GM20000 (cell line): ENCODE measurements around the gene LHFPL6.

Source experiments
- DNase-seq: peaks from one replicate; pipeline ENCODE4 v3.0.0; 2012; ENCODE audit warnings: low spot score
- CTCF ChIP-seq: IDR thresholded peaks from 2 replicates; pipeline ENCODE4 v1.5.1; 2012; ENCODE audit warnings: mild to moderate bottlenecking, control low read depth; ENCODE audit errors: extremely low read depth, missing control alignments

Gene LHFPL6

GRCh38 chr13:39596685-39597084 lies 6.3 kb downstream of the LHFPL6 start:
- no peak for TF ChIP-seq CTCF
- DNase-seq, result no peak

GRCh38 chr13:39596176-39596575 lies 6.8 kb downstream of the LHFPL6 start:
- no peak for DNase-seq
- no peak for TF ChIP-seq CTCF

- DNase-seq, result no peak
- no peak for TF ChIP-seq CTCF
These were observed 12.4 kb downstream of the LHFPL6 start for GRCh38 chr13:39590466-39591036.

GRCh38 chr13:39588384-39588783 lies 14.6 kb downstream of the LHFPL6 start:
- TF ChIP-seq CTCF, result no peak
- DNase-seq, result no peak

GRCh38 chr13:39587939-39588338 lies 15.1 kb downstream of the LHFPL6 start:
- no peak for DNase-seq
- TF ChIP-seq CTCF, result no peak

- DNase-seq, result no peak
- TF ChIP-seq CTCF, result no peak
These were observed 15.9 kb downstream of the LHFPL6 start for GRCh38 chr13:39586958-39587605.

- DNase-seq, result no peak
- TF ChIP-seq CTCF, result no peak
These were observed 16.8 kb downstream of the LHFPL6 start for GRCh38 chr13:39586151-39586550.
